Activated CD4-positive, alpha-beta T cell treated with anti-CD3 and anti-CD28 coated beads, Interleukin-2, Interleukin-6, amounts not matched to agents 100 ng/mL and 50 ng/mL, durations not matched to agents 16 hours and 8 hours (primary cell): ENCODE results near the gene IFIT5.
"Not testable (repeated sequence)": the region's sequence is repeated elsewhere in the genome, so short reads cannot be mapped to it uniquely, and the experiment has no call there.

Experiments used
- DNase-seq: peaks from one replicate; pipeline ENCODE4 v3.0.0-alpha.2; 2020

IFIT5 gene, protein sequence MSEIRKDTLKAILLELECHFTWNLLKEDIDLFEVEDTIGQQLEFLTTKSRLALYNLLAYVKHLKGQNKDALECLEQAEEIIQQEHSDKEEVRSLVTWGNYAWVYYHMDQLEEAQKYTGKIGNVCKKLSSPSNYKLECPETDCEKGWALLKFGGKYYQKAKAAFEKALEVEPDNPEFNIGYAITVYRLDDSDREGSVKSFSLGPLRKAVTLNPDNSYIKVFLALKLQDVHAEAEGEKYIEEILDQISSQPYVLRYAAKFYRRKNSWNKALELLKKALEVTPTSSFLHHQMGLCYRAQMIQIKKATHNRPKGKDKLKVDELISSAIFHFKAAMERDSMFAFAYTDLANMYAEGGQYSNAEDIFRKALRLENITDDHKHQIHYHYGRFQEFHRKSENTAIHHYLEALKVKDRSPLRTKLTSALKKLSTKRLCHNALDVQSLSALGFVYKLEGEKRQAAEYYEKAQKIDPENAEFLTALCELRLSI

DNA sequence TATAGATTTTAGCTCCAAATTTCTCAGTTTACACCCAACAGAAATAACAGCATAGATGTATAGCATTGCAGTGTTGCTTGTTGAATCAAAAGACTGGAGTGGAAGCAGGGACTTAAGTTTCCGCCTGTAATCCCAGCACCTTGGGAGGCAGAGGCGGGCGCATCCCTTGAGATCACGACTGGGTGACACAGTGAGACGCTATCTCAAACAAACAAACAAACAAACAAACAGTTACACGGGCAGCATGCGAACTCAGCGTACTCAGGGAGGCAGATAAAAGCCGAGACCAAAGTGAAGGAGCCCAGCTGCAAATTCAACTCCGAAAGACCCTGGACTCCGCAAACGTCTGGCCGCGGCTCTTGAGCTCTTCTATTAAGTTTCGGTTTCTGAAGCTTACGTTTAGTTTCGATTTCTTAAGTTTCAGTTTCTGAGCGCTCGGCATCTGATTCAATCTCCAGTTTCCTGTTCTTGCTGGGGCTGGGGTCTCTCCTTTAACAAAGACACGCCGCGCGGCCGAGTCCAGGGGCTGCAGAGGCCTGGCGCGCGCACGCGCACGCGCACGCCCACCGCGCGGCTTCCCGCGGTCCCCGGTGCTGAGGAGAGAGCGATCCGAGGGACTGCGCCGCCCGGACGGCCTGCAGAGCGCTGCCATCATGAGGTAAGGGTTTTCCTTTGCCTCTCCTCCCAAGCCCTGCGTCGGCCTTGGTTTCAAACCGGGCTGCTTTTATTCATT is at the start of gene IFIT5:
TSS of gene IFIT5 (plus strand) at position 423 of the 733 bp plus-strand sequence. CDS start at position 654, 231 bp downstream.
- DNase-seq: peak; percentile 64

DNA sequence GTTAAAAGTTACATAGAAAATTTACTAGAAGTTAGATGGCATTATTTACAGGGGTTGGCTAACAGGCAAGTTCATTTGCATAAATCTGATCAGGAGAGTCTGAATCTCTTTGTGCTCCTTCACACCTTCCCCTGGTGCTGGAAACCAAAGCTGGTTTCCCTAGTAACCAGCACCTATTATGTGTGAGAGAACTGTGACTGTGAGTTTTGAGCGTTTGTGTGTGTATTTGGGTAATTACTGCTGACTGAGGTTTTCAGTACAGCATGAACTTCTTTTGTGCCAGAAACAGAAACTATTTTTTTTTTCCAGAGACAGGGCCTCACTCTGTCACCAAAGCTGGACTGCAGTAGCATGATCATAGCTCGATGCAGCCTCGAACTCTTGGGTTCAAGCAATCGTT is 46.8 kb upstream of the IFIT5 start:
- DNase-seq: peak; percentile 22

DNA sequence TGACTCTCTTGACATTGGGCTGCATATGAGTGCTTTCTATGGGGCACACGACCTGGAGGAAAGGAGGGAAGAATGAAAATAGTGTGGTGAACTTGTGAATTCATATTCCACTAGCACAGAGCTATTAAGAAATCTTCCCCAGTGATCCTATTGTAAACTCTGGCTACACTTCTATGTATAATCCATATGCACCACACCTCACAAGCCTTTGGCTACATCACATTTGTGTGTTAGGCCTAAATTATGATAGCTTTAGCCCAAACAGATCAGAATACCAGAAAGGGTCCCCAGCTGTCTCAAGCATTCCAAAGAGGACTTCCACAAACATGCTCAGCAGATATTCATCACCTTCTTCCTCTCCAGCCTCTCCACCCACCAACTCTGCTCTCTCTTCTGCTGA is 46.2 kb upstream of the IFIT5 start:
- no peak for DNase-seq

DNA sequence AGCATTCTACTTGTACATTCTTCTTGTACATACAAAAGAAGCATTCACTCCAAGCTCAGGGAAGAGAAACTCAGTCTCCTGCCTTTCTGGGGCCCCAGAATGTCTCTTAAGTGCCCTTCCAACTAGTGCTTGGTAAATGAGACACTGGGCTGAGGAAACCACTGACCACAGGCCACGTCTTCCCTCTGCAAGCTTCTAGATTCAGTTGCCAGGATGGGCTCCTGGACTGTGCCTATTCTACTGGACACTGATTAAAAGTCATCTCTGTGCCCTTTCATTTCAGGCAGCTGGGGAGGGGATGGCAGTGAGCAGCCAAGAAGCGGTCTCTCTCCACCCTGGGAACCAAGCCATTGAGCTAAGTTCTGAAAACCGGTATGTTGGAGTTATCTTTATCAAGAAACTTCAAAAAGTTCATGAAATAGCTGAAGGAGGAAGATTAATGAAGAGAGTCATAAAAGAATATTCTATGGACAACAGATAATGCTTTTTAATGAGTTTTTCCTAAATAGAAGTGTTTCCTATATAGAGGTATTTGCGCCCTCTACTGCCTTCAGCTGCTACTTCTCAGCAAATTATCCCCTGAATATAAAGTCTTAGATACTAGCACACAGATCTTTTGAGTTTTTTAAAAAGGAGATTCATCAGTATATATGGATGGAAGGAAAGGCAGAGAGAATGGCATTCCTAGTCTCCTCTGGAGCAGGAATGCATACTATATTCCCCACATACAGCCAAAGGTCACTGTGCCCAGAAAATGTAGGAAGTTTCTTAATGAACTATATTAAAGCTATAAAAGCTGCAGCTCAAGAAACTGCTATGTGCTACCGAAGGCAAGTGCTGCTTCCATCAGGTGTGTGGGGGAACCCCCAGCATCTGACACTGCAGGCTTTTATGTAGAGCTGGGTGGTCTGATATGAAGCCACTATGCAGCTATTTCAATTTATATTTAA is 44.9 kb upstream of the IFIT5 start:
- DNase-seq: no peak

DNA sequence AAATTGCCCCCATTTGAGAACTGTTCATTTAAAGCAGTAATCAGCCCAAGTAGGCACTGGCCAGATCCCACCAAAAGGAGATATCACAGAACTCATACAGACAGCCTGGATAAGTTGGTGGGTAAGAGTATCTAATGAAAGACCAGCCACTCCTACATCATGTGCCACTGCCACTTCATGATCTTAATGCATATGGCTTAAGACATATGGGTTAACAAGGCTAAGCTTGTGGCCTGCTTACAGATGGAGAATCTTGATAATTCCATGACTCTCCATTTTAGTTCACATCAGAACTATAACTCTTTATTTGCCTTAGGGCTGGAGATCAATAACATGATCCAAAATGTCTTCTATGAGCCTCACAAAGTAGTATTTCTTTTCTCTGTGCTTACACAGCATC is 43.3 kb upstream of the IFIT5 start:
- DNase-seq: no peak

DNA sequence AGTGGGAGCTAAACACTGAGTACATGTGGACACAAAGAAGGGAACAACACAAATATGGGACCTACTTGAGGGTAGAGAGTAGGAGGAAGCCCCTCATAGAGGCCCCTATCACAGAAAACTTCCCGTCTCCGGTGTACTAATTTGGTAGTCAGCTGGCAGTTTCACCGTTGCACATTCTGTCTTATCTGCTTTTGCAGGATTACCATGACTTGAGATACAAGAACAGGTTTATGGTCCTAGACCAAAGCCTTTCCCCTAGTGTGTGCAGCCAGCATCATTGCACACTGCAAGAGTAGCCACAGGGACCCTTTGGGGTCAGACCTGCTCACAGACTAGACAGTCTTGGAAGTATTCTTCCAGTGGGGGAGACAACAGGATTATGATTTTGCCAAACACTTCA is 42.4 kb upstream of the IFIT5 start:
- DNase-seq: no peak

DNA sequence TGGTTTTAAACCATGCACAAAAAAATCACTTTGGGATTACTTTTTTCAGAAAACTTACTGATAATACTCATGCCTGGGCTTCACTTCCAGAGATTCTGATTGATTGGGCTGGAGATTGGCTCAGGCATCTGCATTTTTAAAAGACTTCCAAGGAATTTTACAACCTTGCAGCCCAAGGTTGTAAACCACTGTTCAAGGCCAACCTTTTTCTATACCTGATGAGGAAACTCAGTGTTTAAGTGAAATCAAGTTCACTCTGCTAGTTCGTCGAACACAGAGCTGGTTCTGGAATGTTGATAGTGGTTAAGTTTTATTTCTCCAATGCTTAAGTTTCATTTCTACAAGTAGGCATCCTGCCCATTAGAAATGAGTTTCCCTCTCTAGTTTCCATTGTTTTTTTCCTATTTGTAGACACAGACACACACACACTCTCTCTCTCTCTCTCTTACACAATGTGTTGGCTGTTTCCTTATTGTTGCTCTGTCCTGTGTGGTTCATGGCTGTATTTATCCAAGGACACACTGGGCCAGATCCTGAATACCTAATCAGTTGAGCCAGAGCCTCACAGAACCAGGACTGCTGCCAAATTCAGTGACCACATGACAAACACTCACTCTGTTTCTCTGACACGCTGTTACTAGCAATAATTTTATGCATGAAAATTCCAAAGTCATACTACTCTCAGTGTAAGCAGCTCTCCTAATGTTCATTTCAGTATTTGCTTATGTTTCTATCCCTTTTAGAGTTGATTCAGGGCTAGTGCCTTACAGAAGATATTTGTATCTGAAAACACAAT is 40.3 kb upstream of the IFIT5 start:
- no peak for DNase-seq

DNA sequence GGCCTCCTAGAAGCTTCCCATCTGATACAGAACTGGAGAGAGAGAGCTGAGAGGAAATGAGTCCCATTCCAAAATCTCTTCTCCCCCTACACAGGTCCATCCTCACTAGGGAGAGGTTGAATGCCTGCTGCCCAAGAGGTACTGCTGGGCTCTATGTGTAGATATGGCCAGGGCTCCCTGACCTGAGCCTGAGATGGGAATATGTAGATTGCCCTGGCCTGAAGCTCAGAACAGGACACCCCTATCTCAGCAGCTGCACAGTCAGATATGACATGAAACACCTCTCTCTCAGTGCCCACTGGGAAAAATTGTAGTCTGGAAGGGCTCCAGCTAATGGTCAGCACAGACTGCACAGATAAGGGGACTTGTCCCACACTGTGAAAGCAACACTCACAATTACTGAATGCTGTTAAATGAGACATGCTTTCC is 39.6 kb upstream of the IFIT5 start:
- no peak for DNase-seq

DNA sequence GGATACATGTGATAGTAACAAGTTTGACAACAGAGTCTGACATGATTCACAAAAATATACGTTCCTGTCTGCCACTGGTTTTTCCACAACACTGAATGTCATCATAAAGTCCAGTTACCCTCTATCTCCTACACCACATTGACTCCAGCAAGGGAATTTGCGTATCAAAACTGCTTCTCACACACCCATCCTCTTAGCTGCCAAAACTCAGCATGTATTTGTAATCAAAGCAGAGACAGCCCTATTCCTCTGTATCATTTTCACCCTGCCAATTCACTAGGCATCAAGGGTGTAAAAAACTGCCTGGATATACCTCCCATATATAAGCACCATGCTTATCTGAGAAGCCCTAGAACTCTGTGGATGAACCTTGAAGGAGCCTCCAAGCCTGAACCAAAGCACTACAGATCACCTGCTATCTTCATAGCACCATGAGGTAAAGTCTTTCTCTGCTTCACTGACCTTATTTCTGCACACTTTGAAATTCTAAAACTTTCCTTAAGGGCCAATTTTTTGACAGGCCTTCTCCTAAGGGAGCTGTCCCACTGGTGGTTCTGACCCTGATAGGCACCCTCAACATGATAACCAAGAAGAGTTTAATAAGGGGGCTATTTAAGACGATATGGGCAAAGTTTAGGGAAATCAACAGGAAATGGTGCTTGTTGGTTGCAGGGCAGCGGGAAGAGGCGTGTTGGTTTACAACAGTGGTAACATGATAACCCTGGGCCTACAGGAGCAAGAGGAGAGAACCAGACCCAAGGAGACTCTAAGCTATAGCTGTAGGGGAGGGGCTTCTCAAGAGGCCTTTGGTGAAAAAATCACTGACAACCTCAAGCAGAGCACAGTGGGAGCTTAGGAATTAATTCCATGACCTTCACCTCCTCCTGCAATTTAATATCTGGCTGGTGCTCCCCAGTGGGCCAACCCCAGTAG is 36.4 kb upstream of the IFIT5 start, which contains the start of gene IFIT1B:
TSS of gene IFIT1B (plus strand) at position 352 of the 933 bp plus-strand sequence. CDS start at position 432, 80 bp downstream.
- DNase-seq: no peak

DNA sequence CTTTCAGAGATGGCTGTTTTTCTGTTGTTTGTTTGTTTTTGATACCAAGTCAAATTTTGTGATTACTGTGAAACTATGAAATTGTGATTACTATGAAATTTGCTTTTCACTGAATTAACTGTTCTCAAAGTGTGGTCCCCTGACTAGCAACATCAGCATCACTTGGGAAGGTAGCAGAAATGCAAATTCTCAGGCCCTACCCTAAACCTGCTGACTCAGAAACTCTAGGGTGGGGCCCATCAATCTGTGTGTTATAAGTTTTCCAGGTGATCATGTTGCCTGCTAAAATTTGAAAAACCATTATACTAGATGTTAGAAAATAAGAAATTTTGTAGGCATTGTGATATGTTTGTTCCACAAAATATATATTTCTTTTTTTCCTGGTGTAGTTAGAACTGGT is 35.3 kb upstream of the IFIT5 start:
- no peak for DNase-seq

DNA sequence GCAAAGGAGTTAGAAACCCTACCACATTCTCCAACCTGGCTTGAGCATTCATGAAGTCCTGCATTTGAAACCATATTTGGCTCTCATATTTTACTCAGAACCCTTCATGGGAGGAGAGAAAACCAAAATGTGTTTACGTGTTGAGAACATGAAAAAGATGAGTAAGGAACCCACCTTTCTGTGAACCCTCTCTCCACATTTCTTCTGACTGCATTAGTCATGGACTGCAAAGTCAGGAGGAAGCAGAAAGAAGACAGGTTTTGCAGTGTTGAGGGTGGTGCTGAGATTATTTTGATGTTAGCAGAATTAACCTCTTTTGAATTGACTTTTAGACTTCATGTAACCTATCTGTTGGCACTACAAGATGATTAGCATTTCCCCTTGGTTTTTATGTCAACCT is 31.6 kb upstream of the IFIT5 start:
- no peak for DNase-seq

DNA sequence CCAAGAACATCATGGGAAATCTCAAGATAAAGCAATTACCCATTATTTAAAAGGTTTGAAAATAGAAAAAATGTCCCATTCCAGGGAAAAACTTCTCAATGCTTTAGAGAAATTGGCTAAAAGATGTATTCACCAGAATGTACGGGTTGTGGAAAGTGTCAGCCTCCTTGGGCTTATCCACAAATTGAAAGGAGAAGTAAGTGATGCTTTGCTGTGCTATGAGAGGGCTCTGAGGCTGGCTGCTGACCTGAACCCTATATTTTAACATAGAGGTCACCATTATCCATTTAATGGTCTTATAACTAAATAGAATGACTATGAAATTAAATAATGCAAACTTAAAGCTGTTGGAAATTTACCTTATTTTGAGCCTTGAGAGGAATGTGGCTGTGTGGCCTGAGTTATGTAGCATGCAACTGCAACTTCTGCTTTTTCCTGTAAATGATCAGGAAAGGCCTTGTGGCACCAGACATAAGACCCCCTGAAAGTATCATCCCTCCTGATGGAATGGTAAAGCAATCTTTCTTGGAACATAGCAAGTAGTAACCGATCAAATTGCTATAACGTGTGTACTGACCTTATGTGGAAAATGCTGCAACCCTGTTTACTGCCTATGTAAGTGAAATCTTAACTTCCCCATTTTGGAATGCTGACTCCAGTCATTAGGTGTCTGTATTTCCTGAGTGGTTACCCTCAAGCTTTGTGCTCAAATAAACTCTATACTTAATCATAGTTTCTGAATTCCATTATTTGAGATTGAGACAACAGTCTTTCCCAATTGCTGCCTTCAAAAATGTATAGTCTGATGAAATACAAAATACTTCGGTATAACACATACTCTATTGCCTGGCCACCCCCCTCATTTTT is 29.7 kb upstream of the IFIT5 start:
- no peak for DNase-seq

DNA sequence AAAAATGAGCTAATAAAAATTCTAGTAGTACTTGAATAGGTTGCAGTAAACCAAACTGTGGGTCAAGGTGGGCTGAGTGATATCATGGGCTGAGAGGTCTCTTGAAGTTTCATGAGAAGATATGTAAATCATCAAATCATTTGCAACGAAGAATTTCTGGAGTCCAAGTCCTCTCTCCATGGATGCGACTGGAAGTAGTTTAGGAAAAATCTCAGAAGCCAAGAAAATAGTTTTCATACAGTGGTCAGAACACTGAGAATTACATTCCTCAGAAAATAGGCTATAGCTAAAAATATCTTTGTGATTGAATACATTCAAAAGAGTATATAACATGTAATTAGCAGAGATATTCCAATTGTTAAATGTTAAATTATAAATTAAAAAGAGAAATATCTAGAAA is 25.6 kb upstream of the IFIT5 start:
- DNase-seq: no peak

DNA sequence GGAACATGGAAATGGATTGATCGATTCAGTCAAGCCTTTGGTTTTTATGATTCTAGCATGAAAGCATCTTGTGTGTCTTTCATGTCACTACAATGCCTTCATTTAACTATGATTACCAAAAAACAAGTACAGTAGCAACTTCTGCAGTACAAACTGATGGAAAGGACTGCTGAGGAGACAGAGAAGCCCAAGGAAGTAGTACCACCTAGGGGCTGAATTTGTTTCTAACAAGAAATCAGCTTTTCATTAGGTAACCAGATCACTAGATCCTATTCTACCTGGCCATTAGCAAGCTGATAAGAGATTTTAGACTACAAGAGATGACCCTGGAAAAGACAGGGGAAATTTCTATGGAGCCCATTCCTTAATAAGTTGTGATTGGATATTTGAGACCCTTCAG is 25.1 kb upstream of the IFIT5 start:
- peak; percentile 7 for DNase-seq

DNA sequence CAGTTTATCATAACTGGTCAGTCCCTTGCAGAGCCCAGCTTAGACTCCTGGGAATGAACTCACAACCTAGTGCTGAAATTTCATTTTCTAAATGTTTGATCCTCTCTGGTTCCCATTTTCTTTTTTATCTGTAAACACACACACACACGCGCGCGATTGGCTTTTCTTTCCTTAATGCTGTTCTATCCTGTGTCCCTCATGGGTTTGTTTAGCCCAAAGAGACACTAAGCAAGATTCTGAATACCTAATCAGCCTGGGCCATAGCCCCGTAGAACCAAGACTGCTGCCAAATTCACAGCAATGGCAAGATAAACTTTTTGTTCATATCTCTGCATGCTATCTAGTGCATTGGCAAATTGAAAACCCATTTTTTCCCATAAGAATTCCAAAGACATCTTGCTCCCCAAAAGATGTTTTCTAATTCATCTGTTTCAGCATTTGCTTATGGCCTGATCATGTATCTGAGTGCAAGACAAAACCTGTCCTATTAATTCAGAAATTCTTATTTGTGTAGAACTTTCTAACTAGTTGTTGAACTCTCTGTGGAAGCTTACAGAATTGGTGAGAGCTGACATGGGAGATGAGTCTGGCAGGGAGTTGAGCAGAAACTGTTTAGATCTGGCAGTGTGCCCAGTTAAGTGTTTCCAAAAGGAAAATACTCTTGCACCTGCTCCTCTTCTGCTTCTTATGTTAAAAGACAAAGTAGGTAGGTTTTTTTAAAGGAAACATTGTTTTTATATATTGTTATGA is 23.7 kb upstream of the IFIT5 start:
- DNase-seq: no peak

DNA sequence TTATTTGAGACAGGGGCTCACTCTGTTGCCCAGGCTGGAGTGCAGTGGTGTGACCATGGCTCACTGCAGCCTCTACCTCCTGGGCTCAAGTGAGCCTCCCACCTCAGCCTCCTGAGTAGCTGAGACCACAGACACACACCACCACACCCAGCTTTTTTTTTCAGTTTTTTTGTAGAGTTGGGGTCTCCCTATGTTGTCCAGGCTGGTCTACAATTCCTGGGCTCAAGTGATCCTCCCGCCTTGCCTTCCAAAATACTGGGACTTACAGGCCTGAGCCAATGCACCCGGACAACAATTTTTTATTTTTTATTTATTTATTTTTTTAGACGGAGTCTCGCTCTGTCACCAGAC is 23.2 kb upstream of the IFIT5 start:
- not testable (repeated sequence) for DNase-seq

DNA sequence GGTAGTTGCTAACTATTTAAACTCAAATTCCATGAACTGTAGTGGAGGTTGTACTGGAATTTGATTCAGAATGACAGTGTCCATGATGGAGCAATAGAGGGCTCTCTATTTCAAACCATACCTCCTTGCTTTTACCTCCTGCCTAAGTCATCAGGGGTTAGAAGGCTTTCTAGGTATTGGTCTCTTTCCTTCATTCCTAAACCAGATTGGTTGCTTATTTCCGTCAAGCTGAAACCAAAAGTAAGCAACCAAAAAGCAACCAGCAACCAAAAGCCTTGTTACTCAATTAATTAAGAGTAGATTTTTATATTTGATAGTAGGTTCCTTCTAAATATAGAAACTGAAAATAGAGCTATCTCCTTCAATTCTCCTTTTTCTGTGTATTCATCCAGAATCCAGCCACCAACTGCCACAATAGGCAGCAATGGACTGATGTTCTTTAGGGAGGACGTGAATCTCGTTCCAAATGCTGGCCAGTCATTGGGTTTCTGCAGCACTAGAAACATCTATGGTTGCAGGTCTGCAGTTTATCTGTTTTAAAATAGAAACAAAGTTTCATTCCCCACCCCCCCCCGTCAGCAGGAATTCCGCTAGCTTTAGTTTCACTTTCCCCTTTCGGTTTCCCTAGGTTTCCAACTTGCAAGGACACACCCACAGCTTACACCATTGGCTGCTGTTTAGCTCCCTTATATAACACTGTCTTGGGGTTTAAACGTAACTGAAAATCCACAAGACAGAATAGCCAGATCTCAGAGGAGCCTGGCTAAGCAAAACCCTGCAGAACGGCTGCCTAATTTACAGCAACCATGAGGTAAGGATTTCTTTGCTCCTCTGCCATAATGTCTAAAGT is 22.2 kb upstream of the IFIT5 start, which contains the start of gene IFIT1:
TSS of gene IFIT1 (plus strand) at position 717 of the 850 bp plus-strand sequence. CDS start at position 807, 90 bp downstream.
- DNase-seq: peak; percentile 48

DNA sequence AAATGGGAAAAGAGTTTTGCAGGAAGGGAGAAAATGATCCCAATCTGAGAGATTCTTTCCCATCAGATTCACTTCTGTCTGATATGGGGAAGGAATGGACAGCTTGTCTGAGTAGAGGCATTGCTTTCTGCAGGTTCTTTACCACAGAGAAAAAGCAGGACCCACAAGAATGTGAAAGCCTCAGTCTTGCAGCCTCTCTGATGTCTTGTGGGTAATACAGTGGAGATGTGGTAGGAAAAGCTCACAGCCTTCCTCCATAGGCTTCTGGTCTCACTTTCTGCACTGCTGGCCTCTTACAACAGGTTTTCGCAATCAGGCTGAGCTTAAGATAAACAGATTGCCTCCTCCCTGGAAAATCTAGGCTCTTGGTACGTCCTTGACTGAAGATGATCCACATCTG is 21.4 kb upstream of the IFIT5 start:
- no peak for DNase-seq
